Measurements from ENCODE around the gene CNTNAP5. TPM values are rescaled to one million over a fixed set of nuclear protein-coding genes. Genes with fewer than 3 reads are reported as not detected.
A peak's percentile ranks its signal among the peaks of the same experiment; 100 is the strongest.

Gene CNTNAP5
- total and polyA plus RNA-seq, 3 donors from 2014 or later, result 0.29 to 0.39 (median 0.31) TPM

- Histone ChIP-seq H3K27ac (no peak overlapping the region), H3K27me3 (no peaks in the 10 kb centered on the region), H3K36me3 (ENCODE audit: low read depth, missing control alignments) (no peaks in the 10 kb centered on the region), H3K4me3 (no peak overlapping the region), H3K9me3 (no peaks in the 10 kb centered on the region), H3K4me1 (no peaks in the 10 kb centered on the region)
- no peak for TF ChIP-seq POLR2A (IDR thresholded peaks at IDR 0.05)
- no peak for TF ChIP-seq CTCF (IDR thresholded peaks at IDR 0.05)
- no peak for DNase-seq
- 89 to 96% methylated on average over 3 of the region's 3 CpGs for WGBS, 2 donors
- intact Hi-C loops (cut with DNase I; ENCODE audit: low total_unique reads), result no loop called here
These were observed 842.2 kb downstream of the CNTNAP5 start for GRCh38 chr2:124867247-124867646.

DNA sequence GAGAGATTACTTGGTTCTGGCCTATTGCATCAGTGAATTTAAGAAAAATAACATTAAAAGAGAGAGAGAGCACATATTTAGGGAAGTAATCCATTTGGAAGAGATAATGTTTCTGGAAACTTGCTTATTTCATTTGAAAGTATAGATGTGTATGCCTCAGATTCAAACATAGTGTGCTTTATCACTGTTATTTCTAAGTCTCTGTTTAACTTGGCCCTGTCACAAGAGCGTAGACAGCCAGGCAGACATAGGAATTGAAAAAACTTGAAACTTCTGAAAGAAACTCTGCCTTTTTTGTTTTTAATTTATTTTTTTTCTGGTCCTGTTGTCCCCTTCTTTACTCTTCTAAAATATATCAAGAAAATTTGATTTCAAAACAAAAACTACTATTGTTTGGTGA lies 849.1 kb downstream of the CNTNAP5 start:
- intact Hi-C loops (cut with DNase I; ENCODE audit: low total_unique reads), result no loop called here
- H3K4me1 ChIP-seq, result no peaks in the 10 kb centered on the region
- no peak for DNase-seq
- no peaks in the 10 kb centered on the region for H3K27me3 ChIP-seq
- no peaks in the 10 kb centered on the region for H3K36me3 ChIP-seq (ENCODE audit: low read depth, missing control alignments)
- H3K9me3 ChIP-seq, result no peaks in the 10 kb centered on the region
- TF ChIP-seq POLR2A (IDR thresholded peaks at IDR 0.05) (no peak), CTCF (IDR thresholded peaks at IDR 0.05) (no peak)
- WGBS, 2 donors, result 65 to 70% methylated on average over 1 of the region's 1 CpG
- H3K27ac ChIP-seq, result no peak overlapping the region
- H3K4me3 ChIP-seq, result no peak overlapping the region

DNA sequence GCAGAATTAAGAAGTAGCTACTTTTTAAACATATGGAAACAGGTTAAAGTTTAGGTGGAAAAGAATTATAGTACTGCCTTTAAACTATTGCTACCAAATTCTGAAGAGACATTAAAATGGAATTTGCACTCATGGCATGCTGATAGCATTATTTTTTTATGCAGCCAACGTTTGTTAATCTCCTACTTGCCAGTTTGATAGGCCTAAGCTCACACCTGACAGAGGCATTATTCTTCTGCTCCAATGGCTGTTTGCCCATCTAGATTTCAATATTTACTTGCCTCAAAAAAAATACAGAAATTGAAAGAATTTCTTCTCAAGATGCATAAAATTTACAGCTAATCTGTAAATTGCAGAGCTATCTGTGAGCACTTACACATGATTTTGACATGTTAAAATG lies 849.6 kb downstream of the CNTNAP5 start:
- no peak for TF ChIP-seq CTCF (IDR thresholded peaks at IDR 0.05)
- TF ChIP-seq POLR2A (IDR thresholded peaks at IDR 0.05), result no peak
- H3K4me3 ChIP-seq, result no peak overlapping the region
- no peaks in the 10 kb centered on the region for H3K27me3 ChIP-seq
- no peak for DNase-seq
- H3K4me1 ChIP-seq, result no peaks in the 10 kb centered on the region
- no peak overlapping the region for H3K27ac ChIP-seq
- H3K36me3 ChIP-seq (ENCODE audit: low read depth, missing control alignments), result no peaks in the 10 kb centered on the region
- H3K9me3 ChIP-seq, result no peaks in the 10 kb centered on the region
- intact Hi-C loops (cut with DNase I; ENCODE audit: low total_unique reads), result no loop called here
- WGBS, 2 donors, result 31 to 39% methylated on average over 1 of the region's 1 CpG

DNA sequence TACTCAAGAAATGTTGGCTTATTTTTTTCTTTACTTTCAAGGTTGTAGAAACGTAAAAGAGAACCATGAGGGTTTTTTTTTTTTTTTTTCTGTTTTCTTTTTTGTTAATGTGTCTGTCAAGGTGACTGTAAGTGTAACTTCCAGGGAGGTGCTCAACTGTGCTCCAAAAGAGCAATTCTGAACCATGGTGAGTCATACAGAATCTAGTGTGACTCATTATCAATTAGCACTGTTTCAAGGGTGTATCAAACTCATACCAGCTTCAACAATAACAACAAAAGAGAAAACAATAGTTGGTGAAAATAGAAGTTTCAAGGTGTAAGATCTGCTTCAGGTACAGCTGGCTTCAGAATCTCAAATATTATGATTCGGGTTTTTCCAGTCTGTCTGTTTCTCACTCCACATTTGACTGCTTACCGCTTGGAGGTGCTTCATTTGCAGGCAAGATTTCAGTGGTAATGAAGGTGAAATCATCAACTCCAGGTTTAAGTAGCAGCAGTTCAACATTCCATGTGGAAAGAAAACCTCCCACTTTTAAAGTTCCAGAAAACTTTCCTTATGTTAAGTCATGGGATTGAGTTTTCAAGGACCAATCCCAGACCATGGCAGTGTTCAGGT lies 850.6 kb downstream of the CNTNAP5 start:
- DNase-seq, result no peak
- no peaks in the 10 kb centered on the region for H3K9me3 ChIP-seq
- no peak overlapping the region for H3K27ac ChIP-seq
- intact Hi-C loops (cut with DNase I; ENCODE audit: low total_unique reads), result no loop called here
- H3K36me3 ChIP-seq (ENCODE audit: low read depth, missing control alignments), result no peaks in the 10 kb centered on the region
- TF ChIP-seq POLR2A (IDR thresholded peaks at IDR 0.05) (no peak), CTCF (IDR thresholded peaks at IDR 0.05) (no peak)
- 72 to 84% methylated on average over 3 of the region's 3 CpGs for WGBS, 2 donors
- H3K4me3 ChIP-seq, result no peak overlapping the region
- H3K27me3 ChIP-seq, result no peaks in the 10 kb centered on the region
- H3K4me1 ChIP-seq, result no peaks in the 10 kb centered on the region

- H3K4me3 ChIP-seq, result no peak overlapping the region
- peak; percentile 57 for DNase-seq
- 24 to 35% methylated on average over 4 of the region's 4 CpGs for WGBS, 2 donors
- no peaks in the 10 kb centered on the region for H3K9me3 ChIP-seq
- intact Hi-C loops (cut with DNase I; ENCODE audit: low total_unique reads), result no loop called here
- no peaks in the 10 kb centered on the region for H3K4me1 ChIP-seq
- H3K27ac ChIP-seq, result no peak overlapping the region
- H3K36me3 ChIP-seq (ENCODE audit: low read depth, missing control alignments), result no peaks in the 10 kb centered on the region
- TF ChIP-seq POLR2A (IDR thresholded peaks at IDR 0.05) (no peak), CTCF (IDR thresholded peaks at IDR 0.05) (no peak)
- H3K27me3 ChIP-seq, result no peaks in the 10 kb centered on the region
These were observed 852.1 kb downstream of the CNTNAP5 start for GRCh38 chr2:124877141-124877577.
